ENCODE data around the gene IKZF3. TPM values are rescaled to one million over a fixed set of nuclear protein-coding genes. Genes with fewer than 3 reads are reported as not detected.

Gene IKZF3
- total and polyA plus RNA-seq, 7 donors: under 0.01 to 12.3 (median 0.36) TPM

DNA sequence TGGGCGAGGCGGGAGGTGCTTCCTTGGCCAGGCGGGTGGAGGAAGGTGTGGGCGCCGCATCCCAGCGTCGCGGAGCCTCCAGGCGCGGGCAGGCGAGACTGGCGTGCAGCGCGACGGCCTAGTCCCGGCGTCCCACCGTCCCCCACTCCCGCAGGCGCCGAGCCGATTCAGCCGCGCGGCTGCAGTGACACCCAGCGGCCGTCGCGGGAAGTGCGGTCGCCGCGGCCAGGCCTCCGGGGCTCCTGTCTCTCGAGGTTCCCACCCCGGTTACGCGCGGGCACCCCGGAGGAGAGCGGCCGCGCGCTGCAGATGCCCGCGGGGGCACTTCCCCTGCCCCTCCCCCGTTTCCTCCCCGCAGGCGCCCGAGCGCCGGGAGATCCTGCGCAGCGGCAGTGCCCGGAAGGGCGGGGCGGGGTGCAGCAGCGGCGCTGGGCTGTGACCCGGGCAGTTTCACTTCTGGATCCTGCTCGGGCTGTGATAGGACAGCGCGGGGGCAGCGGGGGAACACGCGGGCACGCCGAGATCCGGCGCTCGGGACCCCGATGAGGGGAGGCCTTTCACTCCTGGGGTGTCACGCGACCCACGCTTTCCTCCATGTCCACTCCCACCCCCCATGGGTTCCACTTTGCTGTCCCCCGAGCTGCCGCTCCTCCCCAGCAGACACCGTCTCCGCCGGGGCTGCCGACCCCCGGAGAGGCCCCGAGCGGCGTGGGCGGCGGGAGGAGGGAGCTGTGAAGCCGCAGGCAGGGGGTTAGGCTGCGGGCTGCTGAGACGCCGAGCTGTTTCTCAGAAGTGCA is 109.8 kb downstream of the IKZF3 start:
- H3K4me3 ChIP-seq: peak overlapping the region; percentile 57 to 92 (median 77)
- 0 to 1% methylated on average over 91 of the region's 91 CpGs for WGBS, 2 donors
- intact Hi-C loops (cut with DNase I): loop anchor here (1.0 to 10.0 kb wide), 5 partner anchors 24 to 550 kb away; partner anchors contain the start of genes MIEN1, PGAP3, RPL19 and STARD3
- TF ChIP-seq EP300 (IDR thresholded peaks at IDR 0.05) (no peak), POLR2AphosphoS5 (IDR thresholded peaks at IDR 0.05) (peak; percentile 74 to 91 (median 84)), POLR2A (IDR thresholded peaks at IDR 0.05) (peak; percentile 66 to 72)
- TF ChIP-seq, protein P1, sequence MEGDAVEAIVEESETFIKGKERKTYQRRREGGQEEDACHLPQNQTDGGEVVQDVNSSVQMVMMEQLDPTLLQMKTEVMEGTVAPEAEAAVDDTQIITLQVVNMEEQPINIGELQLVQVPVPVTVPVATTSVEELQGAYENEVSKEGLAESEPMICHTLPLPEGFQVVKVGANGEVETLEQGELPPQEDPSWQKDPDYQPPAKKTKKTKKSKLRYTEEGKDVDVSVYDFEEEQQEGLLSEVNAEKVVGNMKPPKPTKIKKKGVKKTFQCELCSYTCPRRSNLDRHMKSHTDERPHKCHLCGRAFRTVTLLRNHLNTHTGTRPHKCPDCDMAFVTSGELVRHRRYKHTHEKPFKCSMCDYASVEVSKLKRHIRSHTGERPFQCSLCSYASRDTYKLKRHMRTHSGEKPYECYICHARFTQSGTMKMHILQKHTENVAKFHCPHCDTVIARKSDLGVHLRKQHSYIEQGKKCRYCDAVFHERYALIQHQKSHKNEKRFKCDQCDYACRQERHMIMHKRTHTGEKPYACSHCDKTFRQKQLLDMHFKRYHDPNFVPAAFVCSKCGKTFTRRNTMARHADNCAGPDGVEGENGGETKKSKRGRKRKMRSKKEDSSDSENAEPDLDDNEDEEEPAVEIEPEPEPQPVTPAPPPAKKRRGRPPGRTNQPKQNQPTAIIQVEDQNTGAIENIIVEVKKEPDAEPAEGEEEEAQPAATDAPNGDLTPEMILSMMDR (IDR thresholded peaks at IDR 0.05): peak; percentile 93 to 99 (median 96)
- H3K9me3 ChIP-seq: no peaks in the 10 kb centered on the region
- peak overlapping the region; percentile 93 to 96 (median 94) for H3K27ac ChIP-seq
- H3K27me3 ChIP-seq: no peaks in the 10 kb centered on the region
- H3K4me1 ChIP-seq: peaks cover 0 to 32% (median 16%) of the 10 kb centered on the region in 4 donors
- no peaks in the 10 kb centered on the region for H3K36me3 ChIP-seq
- DNase-seq: peak; percentile 95

DNA sequence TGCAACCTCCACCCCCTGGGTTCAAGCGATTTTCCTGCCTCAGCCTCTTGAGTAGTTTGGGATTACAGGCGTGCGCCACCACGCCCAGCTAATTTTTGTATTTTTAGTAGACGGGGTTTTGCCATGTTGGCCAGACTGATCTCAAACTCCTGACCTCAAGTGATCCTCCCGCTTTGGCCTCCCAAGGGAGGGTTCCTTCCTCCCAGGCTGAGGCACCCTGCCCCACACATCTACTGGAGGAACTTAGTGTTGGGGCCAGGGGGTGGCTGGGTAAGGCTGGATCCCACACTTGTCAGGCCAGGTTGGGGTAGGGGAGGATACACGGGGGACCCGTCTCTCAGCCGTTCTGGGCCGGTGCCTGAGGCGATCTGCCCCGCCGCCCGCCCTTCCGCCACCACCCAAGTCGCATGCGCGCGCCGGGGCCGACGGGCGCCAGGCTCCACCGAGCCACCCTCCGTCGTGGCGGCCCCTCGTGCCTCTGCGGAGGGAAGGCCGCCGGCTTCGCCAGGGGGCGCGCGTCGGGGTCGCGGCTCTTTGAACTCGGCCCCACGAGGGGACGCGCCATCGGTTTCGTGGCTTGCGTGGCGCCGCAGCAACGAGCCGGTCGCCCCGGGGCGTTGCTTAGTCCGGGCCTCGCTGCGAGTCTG is 110.5 kb downstream of the IKZF3 start:
- H3K4me3 ChIP-seq: peak overlapping the region; percentile 57 to 92 (median 77)
- no peaks in the 10 kb centered on the region for H3K27me3 ChIP-seq
- DNase-seq: peak; percentile 79
- H3K4me1 ChIP-seq: peaks cover 0 to 32% (median 16%) of the 10 kb centered on the region in 4 donors
- no peaks in the 10 kb centered on the region for H3K36me3 ChIP-seq
- no peaks in the 10 kb centered on the region for H3K9me3 ChIP-seq
- TF ChIP-seq, protein P1 (IDR thresholded peaks at IDR 0.05): no peak
- peak in 1 of 4 donors; percentile 49 for TF ChIP-seq POLR2AphosphoS5 (IDR thresholded peaks at IDR 0.05)
- no peak for TF ChIP-seq POLR2A (IDR thresholded peaks at IDR 0.05)
- TF ChIP-seq EP300 (IDR thresholded peaks at IDR 0.05): no peak
- intact Hi-C loops (cut with DNase I): loop anchor here (1.0 to 10.0 kb wide), 5 partner anchors 23 to 549 kb away; partner anchors contain the start of genes MIEN1, PGAP3, RPL19 and STARD3
- H3K27ac ChIP-seq: peak overlapping the region; percentile 93 to 96 (median 94)
- 5% methylated on average over 55 of the region's 55 CpGs for WGBS, 2 donors

DNA sequence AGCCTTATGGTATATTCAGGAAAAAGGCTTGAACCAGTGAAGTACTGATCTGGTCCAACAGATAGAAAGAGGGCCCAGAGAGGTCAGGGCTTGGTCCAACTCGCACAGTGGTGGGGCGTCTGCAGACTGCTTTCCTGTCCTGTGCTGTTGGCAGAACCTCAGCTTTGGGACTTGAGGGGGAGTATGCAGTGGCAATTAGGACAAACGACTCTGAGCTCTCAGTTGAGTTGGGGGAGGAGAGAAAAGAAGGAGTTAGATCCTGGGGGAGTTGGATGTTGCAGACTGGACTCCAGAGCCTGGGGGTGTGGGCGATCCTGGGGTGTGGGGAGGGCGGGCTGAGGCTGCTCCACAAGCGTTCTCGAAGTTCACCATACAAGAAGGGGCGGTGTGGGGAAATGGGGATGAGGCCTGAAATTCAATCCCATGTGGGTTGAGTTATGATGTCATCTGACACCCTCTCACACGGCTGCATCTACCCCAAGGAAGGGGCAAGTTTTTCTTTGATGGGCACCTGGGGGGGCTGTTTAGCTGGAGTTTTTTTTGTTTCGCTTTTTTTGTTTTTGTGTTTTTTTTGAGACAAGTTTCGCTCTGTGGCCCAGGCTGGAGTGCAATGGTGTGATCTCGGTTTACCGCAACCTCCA is 111.8 kb downstream of the IKZF3 start:
- H3K4me1 ChIP-seq: peaks cover 0 to 32% (median 16%) of the 10 kb centered on the region in 4 donors
- no peaks in the 10 kb centered on the region for H3K27me3 ChIP-seq
- DNase-seq: peak; percentile 50
- 88% methylated on average over 13 of the region's 13 CpGs for WGBS, 2 donors
- no peak overlapping the region for H3K4me3 ChIP-seq
- H3K27ac ChIP-seq: no peak overlapping the region
- no peaks in the 10 kb centered on the region for H3K9me3 ChIP-seq
- no peaks in the 10 kb centered on the region for H3K36me3 ChIP-seq
- intact Hi-C loops (cut with DNase I): loop anchor here (5.0 to 10.0 kb wide), 2 partner anchors 65 to 548 kb away; partner anchors contain the start of genes PGAP3 and RPL19
- TF ChIP-seq POLR2A (IDR thresholded peaks at IDR 0.05) (no peak), EP300 (IDR thresholded peaks at IDR 0.05) (no peak), POLR2AphosphoS5 (IDR thresholded peaks at IDR 0.05) (no peak)
- TF ChIP-seq, protein P1 (IDR thresholded peaks at IDR 0.05): no peak

DNA sequence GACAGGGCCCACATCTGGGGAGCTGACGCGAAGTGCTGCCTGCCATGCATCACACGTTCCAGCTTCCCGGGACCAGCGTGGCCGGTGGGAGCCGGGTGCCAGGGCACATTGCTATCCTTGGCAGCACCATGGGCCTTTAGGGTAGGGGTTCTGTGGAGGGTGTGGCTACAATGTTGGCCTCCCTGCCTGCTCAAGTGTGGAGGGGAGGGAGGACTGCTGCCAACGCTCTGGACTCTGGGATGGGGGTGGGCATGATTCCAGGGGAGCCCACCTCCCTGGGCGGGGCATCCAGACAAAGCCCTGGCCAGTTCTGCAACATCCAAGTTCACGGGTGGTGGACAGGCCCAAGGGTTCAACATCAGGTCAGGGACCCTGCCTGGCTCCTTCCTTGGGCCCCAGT is 112.5 kb downstream of the IKZF3 start:
- Histone ChIP-seq H3K27me3 (no peaks in the 10 kb centered on the region), H3K4me1 (peaks cover 0 to 32% (median 16%) of the 10 kb centered on the region in 4 donors), H3K27ac (no peak overlapping the region), H3K36me3 (no peaks in the 10 kb centered on the region), H3K9me3 (no peaks in the 10 kb centered on the region), H3K4me3 (no peak overlapping the region)
- TF ChIP-seq EP300 (IDR thresholded peaks at IDR 0.05): no peak
- intact Hi-C loops (cut with DNase I): loop anchor here (5.0 to 10.0 kb wide), 2 partner anchors 64 to 547 kb away; partner anchors contain the start of genes PGAP3 and RPL19
- DNase-seq: peak; percentile 63
- 69 to 82% methylated on average over 10 of the region's 10 CpGs for WGBS, 2 donors
